ENCODE results near the gene MEGF8. TPM values are rescaled to one million over a fixed set of nuclear protein-coding genes. Genes with fewer than 3 reads are reported as not detected.

MEGF8 gene
- total and polyA plus RNA-seq, 2 of the 8 experiments (the other 6 are each of a cell fraction or from before 2014, with no cell fraction given), result 13.0 to 23.7 TPM

DNA sequence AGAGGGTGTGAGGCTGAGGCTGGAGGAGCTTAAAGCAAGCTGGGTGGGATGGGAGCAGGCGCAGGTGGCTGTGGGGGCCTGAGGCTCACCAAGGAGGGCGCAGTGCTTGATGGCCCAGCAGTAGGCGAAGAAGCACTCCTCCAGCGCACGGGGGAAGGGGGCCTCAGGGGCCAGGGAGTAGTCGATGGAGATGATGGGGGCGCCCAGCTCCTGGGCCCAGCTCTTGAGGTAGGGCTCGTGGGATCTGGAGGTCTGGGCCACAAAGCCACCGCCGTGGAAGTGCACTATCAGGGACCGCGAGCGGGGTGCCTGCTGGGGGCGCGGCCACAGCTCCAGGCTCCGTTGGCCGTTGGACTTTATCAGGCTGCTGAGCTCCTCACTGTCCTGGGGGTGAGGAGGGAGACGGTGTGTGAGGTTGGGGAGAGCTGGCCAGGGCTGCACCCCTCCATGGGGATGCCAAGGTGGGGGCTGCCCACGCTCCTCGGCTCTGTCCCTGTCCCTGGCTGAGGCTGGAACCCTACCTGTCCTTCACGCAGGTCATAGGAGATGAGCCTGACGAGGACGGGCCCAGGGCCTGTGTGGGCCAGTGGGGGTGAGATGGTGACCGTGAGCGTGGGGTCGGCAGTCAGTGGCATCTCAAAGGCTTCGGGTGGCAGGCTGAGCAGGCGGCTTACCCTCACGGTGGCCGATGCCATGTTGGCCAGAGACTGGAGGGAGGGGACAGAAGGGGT is 81.8 kb downstream of the MEGF8 start (continued):
- TF ChIP-seq GABPA (IDR thresholded peaks at IDR 0.05; ENCODE audit: borderline replicate concordance, insufficient read depth, low read length), result no peak
